Hepatocyte (in vitro differentiated cells): ENCODE measurements around the gene CEACAM19.

Experiments
- CTCF ChIP-seq: fragments of 200-600 bp; sonication (generic); IDR thresholded peaks from 2 replicates; pipeline ENCODE4 v1.5.1; 2016; ENCODE audit warnings: antibody characterized with exemption, mild to moderate bottlenecking; ENCODE audit not compliant: poor library complexity
- EZH2phosphoT487 ChIP-seq: fragments of 200-600 bp; sonication (generic); IDR thresholded peaks from one replicate; pipeline ENCODE4 v1.6.1; 2018; ENCODE audit warnings: antibody characterized with exemption, mild to moderate bottlenecking, low read depth, moderate library complexity; ENCODE audit not compliant: unreplicated experiment, severe bottlenecking

- no peak for TF ChIP-seq CTCF
- no peak for TF ChIP-seq EZH2phosphoT487
Measured at GRCh38 chr19:44696939-44697669, 25.8 kb downstream of the CEACAM19 start.
